ENCODE results near the gene RNF151.

Gene RNF151

GRCh38 chr16:1983544-1984346 is 17.1 kb downstream of the RNF151 start, which contains the start of gene GFER:
TSS of gene GFER (plus strand) at chr16:1984193. CDS start at chr16:1984219, 26 bp downstream.
- H3K4me3 ChIP-seq (ENCODE audit: low read depth, low read length): peak within 1 kb of the TSS; percentile 74
- peak; percentile 27; the same call in 1 of the 2 replicates for TF ChIP-seq CTCF (IDR thresholded peaks at IDR 0.05; ENCODE audit: low read depth, low read length)

GRCh38 chr16:1984347-1985225 is 17.9 kb downstream of the RNF151 start:
- TF ChIP-seq CTCF (IDR thresholded peaks at IDR 0.05; ENCODE audit: low read depth, low read length): no peak
- H3K4me3 ChIP-seq (ENCODE audit: low read depth, low read length): peak overlapping the region; percentile 74

- no peak overlapping the region for H3K4me3 ChIP-seq (ENCODE audit: low read depth, low read length)
- no peak for TF ChIP-seq CTCF (IDR thresholded peaks at IDR 0.05; ENCODE audit: low read depth, low read length)
These were observed 19.0 kb downstream of the RNF151 start for GRCh38 chr16:1985466-1986150.

- no peak for TF ChIP-seq CTCF (IDR thresholded peaks at IDR 0.05; ENCODE audit: low read depth, low read length)
- no peak overlapping the region for H3K4me3 ChIP-seq (ENCODE audit: low read depth, low read length)
These were observed 20.5 kb downstream of the RNF151 start for GRCh38 chr16:1987198-1987597.

GRCh38 chr16:1989209-1990100 is 22.8 kb downstream of the RNF151 start, which contains the start of gene SYNGR3:
TSS of gene SYNGR3 (plus strand) at chr16:1989970. CDS start at chr16:1990103, 133 bp downstream.
- peak within 1 kb of the TSS; percentile 17 for H3K4me3 ChIP-seq (ENCODE audit: low read depth, low read length)
- TF ChIP-seq CTCF (IDR thresholded peaks at IDR 0.05; ENCODE audit: low read depth, low read length): no peak

GRCh38 chr16:1990101-1990350 is 23.4 kb downstream of the RNF151 start:
- no peak for TF ChIP-seq CTCF (IDR thresholded peaks at IDR 0.05; ENCODE audit: low read depth, low read length)
- peak overlapping the region; percentile 10; the same call in 1 of the 2 replicates for H3K4me3 ChIP-seq (ENCODE audit: low read depth, low read length)
